Right lobe of liver (tissue), 4 donors: ENCODE measurements around the gene CCDC86.

ENCODE experiments used
- CTCF ChIP-seq, 4 donors: fragments of 200-600 bp in 3 of 4; fragments of 450-650 bp in 1 of 4; IDR thresholded peaks; one replicate each; pipeline versions ENCODE4 v1.5.1 to v1.8.0; 2016 to 2022; ENCODE audit warnings: antibody characterized with exemption in 4 of 4, mild to moderate bottlenecking in 2 of 4
- POLR2A ChIP-seq: fragments of 450-650 bp; IDR thresholded peaks from one replicate; pipeline ENCODE4 v1.6.1; 2017; ENCODE audit warnings: antibody characterized with exemption, mild to moderate bottlenecking
- donor health status: DM: no; HTN: no; CAD: no.
- donor health status: DM: no; HTN: no; CAD: no.
- donor health status: DM: no; HTN: yes; CAD: no.

- TF ChIP-seq CTCF (IDR thresholded peaks at IDR 0.05), result no peak
- TF ChIP-seq POLR2A, result no peak
These were observed 38.2 kb downstream of the CCDC86 start for GRCh38 chr11:60879971-60880588.
